Measurements from ENCODE around the gene POU2F2.
A peak's percentile ranks its signal among the peaks of the same experiment; 100 is the strongest.

Gene POU2F2

GRCh38 chr19:42132030-42132628, at the start of gene POU2F2:
Gene POU2F2 (minus strand): TSS chr19:42132446. CDS start chr19:42132411, 35 bp downstream.
- DNase-seq (ENCODE audit: low read depth): no peak

- DNase-seq (ENCODE audit: low read depth): no peak
Measured at GRCh38 chr19:42178791-42179674, 46.8 kb upstream of the POU2F2 start.

GRCh38 chr19:42177686-42178019, 45.4 kb upstream of the POU2F2 start:
- DNase-seq (ENCODE audit: low read depth): no peak

GRCh38 chr19:42176990-42177685, 44.9 kb upstream of the POU2F2 start:
- peak; percentile 6 for DNase-seq (ENCODE audit: low read depth)

- DNase-seq (ENCODE audit: low read depth): no peak
Measured at GRCh38 chr19:42176649-42176989, 44.4 kb upstream of the POU2F2 start.

GRCh38 chr19:42175952-42176648, 43.9 kb upstream of the POU2F2 start:
- no peak for DNase-seq (ENCODE audit: low read depth)

GRCh38 chr19:42174958-42175734, 42.9 kb upstream of the POU2F2 start:
- DNase-seq (ENCODE audit: low read depth): no peak

- no peak for DNase-seq (ENCODE audit: low read depth)
Measured at GRCh38 chr19:42174188-42174587, 41.9 kb upstream of the POU2F2 start.

- DNase-seq (ENCODE audit: low read depth): no peak
Measured at GRCh38 chr19:42173695-42174094, 41.4 kb upstream of the POU2F2 start.

GRCh38 chr19:42172261-42172660, 40.0 kb upstream of the POU2F2 start:
- DNase-seq (ENCODE audit: low read depth): no peak

GRCh38 chr19:42170715-42171114, 38.5 kb upstream of the POU2F2 start:
- no peak for DNase-seq (ENCODE audit: low read depth)

- no peak for DNase-seq (ENCODE audit: low read depth)
Measured at GRCh38 chr19:42169486-42170413, 37.5 kb upstream of the POU2F2 start.

GRCh38 chr19:42168206-42168605, 36.0 kb upstream of the POU2F2 start:
- no peak for DNase-seq (ENCODE audit: low read depth)

GRCh38 chr19:42166316-42166715, 34.1 kb upstream of the POU2F2 start:
- DNase-seq (ENCODE audit: low read depth): no peak

- no peak for DNase-seq (ENCODE audit: low read depth)
Measured at GRCh38 chr19:42165146-42165545, 32.9 kb upstream of the POU2F2 start.

GRCh38 chr19:42161616-42162263, 29.5 kb upstream of the POU2F2 start:
- no peak for DNase-seq (ENCODE audit: low read depth)

- no peak for DNase-seq (ENCODE audit: low read depth)
Measured at GRCh38 chr19:42159942-42160341, 27.7 kb upstream of the POU2F2 start.

GRCh38 chr19:42158926-42159325, 26.7 kb upstream of the POU2F2 start:
- no peak for DNase-seq (ENCODE audit: low read depth)

GRCh38 chr19:42156571-42156970, 24.3 kb upstream of the POU2F2 start:
- no peak for DNase-seq (ENCODE audit: low read depth)

- no peak for DNase-seq (ENCODE audit: low read depth)
Measured at GRCh38 chr19:42155796-42156195, 23.6 kb upstream of the POU2F2 start.
